ENCODE measurements around the gene GSTA1.
"Not testable (repeated sequence)": the region's sequence is repeated elsewhere in the genome, so short reads cannot be mapped to it uniquely, and the experiment has no call there.

Gene GSTA1

GRCh38 chr6:52760105-52760765, 43.4 kb downstream of the GSTA1 start:
- no peak for DNase-seq (ENCODE audit: low read depth, low spot score)
- Histone ChIP-seq H3K9ac (ENCODE audit: insufficient read length, low read depth) (no peak overlapping the region), H3K36me3 (ENCODE audit: insufficient read depth, insufficient read length, low read length) (no peaks in the 10 kb centered on the region), H3K4me1 (ENCODE audit: insufficient read depth, insufficient read length) (no peaks in the 10 kb centered on the region), H3K4me3 (ENCODE audit: insufficient read length, low read depth) (no peak overlapping the region), H3K27me3 (ENCODE audit: insufficient read depth, insufficient read length) (no peaks in the 10 kb centered on the region), H3K9me3 (ENCODE audit: insufficient read depth, low read length) (no peaks in the 10 kb centered on the region)
- no peak for TF ChIP-seq SUZ12 (IDR thresholded peaks at IDR 0.05; ENCODE audit: extremely low read depth, insufficient read depth, insufficient read length)
- TF ChIP-seq YY1 (IDR thresholded peaks at IDR 0.05; ENCODE audit: insufficient read depth, insufficient read length) = no peak
- no peak for TF ChIP-seq ZNF274 (IDR thresholded peaks at IDR 0.05; ENCODE audit: low read depth, low read length)

- TF ChIP-seq ZNF274 (IDR thresholded peaks at IDR 0.05; ENCODE audit: low read depth, low read length) (no peak), YY1 (IDR thresholded peaks at IDR 0.05; ENCODE audit: insufficient read depth, insufficient read length) (no peak)
- Histone ChIP-seq H3K36me3 (ENCODE audit: insufficient read depth, insufficient read length, low read length) (no peaks in the 10 kb centered on the region), H3K4me3 (ENCODE audit: insufficient read length, low read depth) (no peak overlapping the region), H3K9me3 (ENCODE audit: insufficient read depth, low read length) (no peaks in the 10 kb centered on the region), H3K9ac (ENCODE audit: insufficient read length, low read depth) (no peak overlapping the region), H3K4me1 (ENCODE audit: insufficient read depth, insufficient read length) (no peaks in the 10 kb centered on the region), H3K27me3 (ENCODE audit: insufficient read depth, insufficient read length) (no peaks in the 10 kb centered on the region)
- DNase-seq (ENCODE audit: low read depth, low spot score) = no peak
These were observed 44.5 kb downstream of the GSTA1 start for GRCh38 chr6:52759085-52759484.

GRCh38 chr6:52757651-52758338, 45.8 kb downstream of the GSTA1 start:
- not testable (repeated sequence) for H3K36me3 ChIP-seq (ENCODE audit: insufficient read depth, insufficient read length, low read length); H3K27me3 ChIP-seq (ENCODE audit: insufficient read depth, insufficient read length); H3K4me1 ChIP-seq (ENCODE audit: insufficient read depth, insufficient read length); DNase-seq (ENCODE audit: low read depth, low spot score); H3K9me3 ChIP-seq (ENCODE audit: insufficient read depth, low read length); H3K4me3 ChIP-seq (ENCODE audit: insufficient read length, low read depth); H3K9ac ChIP-seq (ENCODE audit: insufficient read length, low read depth)

GRCh38 chr6:52754443-52754842, 49.2 kb downstream of the GSTA1 start:
- Histone ChIP-seq H3K9me3 (ENCODE audit: insufficient read depth, low read length) (no peaks in the 10 kb centered on the region), H3K4me1 (ENCODE audit: insufficient read depth, insufficient read length) (no peaks in the 10 kb centered on the region), H3K9ac (ENCODE audit: insufficient read length, low read depth) (no peak overlapping the region), H3K27me3 (ENCODE audit: insufficient read depth, insufficient read length) (no peaks in the 10 kb centered on the region), H3K4me3 (ENCODE audit: insufficient read length, low read depth) (no peak overlapping the region), H3K36me3 (ENCODE audit: insufficient read depth, insufficient read length, low read length) (no peaks in the 10 kb centered on the region)
- no peak for DNase-seq (ENCODE audit: low read depth, low spot score)
- no peak for TF ChIP-seq SUZ12 (IDR thresholded peaks at IDR 0.05; ENCODE audit: extremely low read depth, insufficient read depth, insufficient read length)
- no peak for TF ChIP-seq ZNF274 (IDR thresholded peaks at IDR 0.05; ENCODE audit: low read depth, low read length)
- TF ChIP-seq YY1 (IDR thresholded peaks at IDR 0.05; ENCODE audit: insufficient read depth, insufficient read length) = no peak

- not testable (repeated sequence) for H3K9me3 ChIP-seq (ENCODE audit: insufficient read depth, low read length); H3K36me3 ChIP-seq (ENCODE audit: insufficient read depth, insufficient read length, low read length); H3K4me3 ChIP-seq (ENCODE audit: insufficient read length, low read depth); H3K4me1 ChIP-seq (ENCODE audit: insufficient read depth, insufficient read length); H3K9ac ChIP-seq (ENCODE audit: insufficient read length, low read depth); DNase-seq (ENCODE audit: low read depth, low spot score); H3K27me3 ChIP-seq (ENCODE audit: insufficient read depth, insufficient read length)
These were observed 50.5 kb downstream of the GSTA1 start for GRCh38 chr6:52753137-52753536.

GRCh38 chr6:52752310-52752709, 51.3 kb downstream of the GSTA1 start:
- Histone ChIP-seq H3K4me1 (ENCODE audit: insufficient read depth, insufficient read length) (no peaks in the 10 kb centered on the region), H3K4me3 (ENCODE audit: insufficient read length, low read depth) (no peak overlapping the region), H3K27me3 (ENCODE audit: insufficient read depth, insufficient read length) (no peaks in the 10 kb centered on the region), H3K36me3 (ENCODE audit: insufficient read depth, insufficient read length, low read length) (no peaks in the 10 kb centered on the region), H3K9ac (ENCODE audit: insufficient read length, low read depth) (no peak overlapping the region), H3K9me3 (ENCODE audit: insufficient read depth, low read length) (no peaks in the 10 kb centered on the region)
- TF ChIP-seq YY1 (IDR thresholded peaks at IDR 0.05; ENCODE audit: insufficient read depth, insufficient read length) (no peak), SUZ12 (IDR thresholded peaks at IDR 0.05; ENCODE audit: extremely low read depth, insufficient read depth, insufficient read length) (no peak), ZNF274 (IDR thresholded peaks at IDR 0.05; ENCODE audit: low read depth, low read length) (no peak)
- no peak for DNase-seq (ENCODE audit: low read depth, low spot score)

- H3K4me1 ChIP-seq (ENCODE audit: insufficient read depth, insufficient read length) = no peaks in the 10 kb centered on the region
- no peak for DNase-seq (ENCODE audit: low read depth, low spot score)
These were observed 54.0 kb downstream of the GSTA1 start for GRCh38 chr6:52749556-52750152.

GRCh38 chr6:52747301-52747700, 56.3 kb downstream of the GSTA1 start:
- not testable (repeated sequence) for H3K4me1 ChIP-seq (ENCODE audit: insufficient read depth, insufficient read length); H3K9me3 ChIP-seq (ENCODE audit: insufficient read depth, low read length); H3K27me3 ChIP-seq (ENCODE audit: insufficient read depth, insufficient read length); H3K9ac ChIP-seq (ENCODE audit: insufficient read length, low read depth); DNase-seq (ENCODE audit: low read depth, low spot score); H3K4me3 ChIP-seq (ENCODE audit: insufficient read length, low read depth); H3K36me3 ChIP-seq (ENCODE audit: insufficient read depth, insufficient read length, low read length)

More at GRCh38 chr6:52749556-52750152, 54.0 kb downstream of the GSTA1 start:
- Histone ChIP-seq H3K9me3 (ENCODE audit: insufficient read depth, low read length) (no peaks in the 10 kb centered on the region), H3K36me3 (ENCODE audit: insufficient read depth, insufficient read length, low read length) (no peaks in the 10 kb centered on the region), H3K4me3 (ENCODE audit: insufficient read length, low read depth) (no peak overlapping the region), H3K9ac (ENCODE audit: insufficient read length, low read depth) (no peak overlapping the region), H3K27me3 (ENCODE audit: insufficient read depth, insufficient read length) (no peaks in the 10 kb centered on the region)
- TF ChIP-seq YY1 (IDR thresholded peaks at IDR 0.05; ENCODE audit: insufficient read depth, insufficient read length) (no peak), SUZ12 (IDR thresholded peaks at IDR 0.05; ENCODE audit: extremely low read depth, insufficient read depth, insufficient read length) (no peak), ZNF274 (IDR thresholded peaks at IDR 0.05; ENCODE audit: low read depth, low read length) (no peak)

Measured in NT2/D1 (cell line).